Astrocyte (in vitro differentiated cells and primary cell): ENCODE data around the gene ALPL.

Source experiments
- CTCF ChIP-seq: IDR thresholded peaks from 2 replicates; pipeline ENCODE4 v1.5.1; 2011; ENCODE audit warnings: low read depth, mild to moderate bottlenecking, inconsistent platforms, low read length, moderate library complexity; ENCODE audit not compliant: insufficient read depth
- EZH2 ChIP-seq: IDR thresholded peaks from 2 replicates; pipeline ENCODE4 v1.6.1; 2012; ENCODE audit warnings: mild to moderate bottlenecking, low read length, inconsistent platforms; ENCODE audit not compliant: insufficient read depth

- TF ChIP-seq CTCF (no peak), EZH2 (no peak)
Observed at GRCh38 chr1:21610027-21610426, 100.8 kb downstream of the ALPL start.
